ENCODE results near the gene COG7.

COG7 gene

DNA sequence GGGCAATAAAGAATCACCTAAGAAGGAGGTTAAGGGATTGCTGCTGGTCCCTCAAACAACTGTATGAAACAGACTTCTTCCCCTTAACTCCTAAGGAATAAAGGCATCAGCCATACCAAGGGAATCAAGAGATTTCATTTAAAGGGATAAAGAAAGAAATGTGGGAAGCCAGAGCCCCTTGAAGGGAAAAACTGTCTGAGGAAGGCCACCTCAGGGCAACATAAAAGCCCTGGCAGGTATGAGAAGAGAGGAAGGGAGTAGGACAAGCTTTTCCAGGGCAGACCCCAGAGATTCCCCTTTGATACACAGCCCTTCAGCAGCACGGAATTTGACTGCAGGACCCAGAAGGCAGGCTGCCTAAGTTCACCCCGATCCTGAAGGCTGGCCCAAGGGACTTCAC, 43.5 kb downstream of the COG7 start:
- H3K27ac ChIP-seq = no peak overlapping the region
- H2AFZ ChIP-seq (ENCODE audit: low read depth) = no peak overlapping the region
- no peak overlapping the region for H3K4me3 ChIP-seq (IDR thresholded peaks at IDR 0.05; ENCODE audit: insufficient read depth, low read depth, low read length)
- H3K4me2 ChIP-seq = no peak overlapping the region
- peaks cover 53% of the 10 kb centered on the region for H3K4me1 ChIP-seq (ENCODE audit: low read depth, poor library complexity, severe bottlenecking)
- TF ChIP-seq, protein P1, sequence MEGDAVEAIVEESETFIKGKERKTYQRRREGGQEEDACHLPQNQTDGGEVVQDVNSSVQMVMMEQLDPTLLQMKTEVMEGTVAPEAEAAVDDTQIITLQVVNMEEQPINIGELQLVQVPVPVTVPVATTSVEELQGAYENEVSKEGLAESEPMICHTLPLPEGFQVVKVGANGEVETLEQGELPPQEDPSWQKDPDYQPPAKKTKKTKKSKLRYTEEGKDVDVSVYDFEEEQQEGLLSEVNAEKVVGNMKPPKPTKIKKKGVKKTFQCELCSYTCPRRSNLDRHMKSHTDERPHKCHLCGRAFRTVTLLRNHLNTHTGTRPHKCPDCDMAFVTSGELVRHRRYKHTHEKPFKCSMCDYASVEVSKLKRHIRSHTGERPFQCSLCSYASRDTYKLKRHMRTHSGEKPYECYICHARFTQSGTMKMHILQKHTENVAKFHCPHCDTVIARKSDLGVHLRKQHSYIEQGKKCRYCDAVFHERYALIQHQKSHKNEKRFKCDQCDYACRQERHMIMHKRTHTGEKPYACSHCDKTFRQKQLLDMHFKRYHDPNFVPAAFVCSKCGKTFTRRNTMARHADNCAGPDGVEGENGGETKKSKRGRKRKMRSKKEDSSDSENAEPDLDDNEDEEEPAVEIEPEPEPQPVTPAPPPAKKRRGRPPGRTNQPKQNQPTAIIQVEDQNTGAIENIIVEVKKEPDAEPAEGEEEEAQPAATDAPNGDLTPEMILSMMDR (conservative IDR thresholded peaks at IDR 0.05; ENCODE audit: low read depth, low read length) = no peak
- no peaks in the 10 kb centered on the region for H3K79me2 ChIP-seq (ENCODE audit: insufficient read depth, low read depth)
- no peak overlapping the region for H3K9ac ChIP-seq
- no peaks in the 10 kb centered on the region for H4K20me1 ChIP-seq (ENCODE audit: insufficient read depth)
- H3K27me3 ChIP-seq (ENCODE audit: insufficient read depth, low read depth) = no peaks in the 10 kb centered on the region
- H3K36me3 ChIP-seq (ENCODE audit: insufficient read depth) = no peaks in the 10 kb centered on the region; the same call in 1 of the 2 replicates

DNA sequence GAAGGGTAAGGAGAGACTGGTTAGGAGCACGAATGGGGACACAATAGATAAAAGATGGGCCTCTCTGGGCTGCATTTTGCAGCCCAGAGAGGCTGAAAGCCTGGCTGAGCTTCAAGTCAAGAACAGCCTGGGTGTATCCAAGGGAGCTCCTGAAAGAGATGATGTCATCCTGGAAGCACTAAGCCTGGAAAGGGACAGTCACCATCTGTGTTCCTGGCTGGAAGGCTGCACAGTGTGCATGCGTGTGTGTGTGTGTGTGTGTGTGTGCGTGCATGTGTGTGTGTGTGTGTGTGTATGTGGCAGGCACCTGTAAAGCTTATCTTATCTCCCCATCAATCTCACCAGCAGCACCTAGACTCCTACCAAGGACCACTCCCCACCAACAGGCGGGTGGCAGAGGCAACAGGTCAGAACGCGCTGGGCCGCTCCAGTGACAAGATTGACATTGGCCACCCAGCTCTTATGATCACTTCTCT, 44.1 kb downstream of the COG7 start:
- Histone ChIP-seq H3K79me2 (ENCODE audit: insufficient read depth, low read depth) (no peaks in the 10 kb centered on the region), H3K36me3 (ENCODE audit: insufficient read depth) (no peaks in the 10 kb centered on the region; the same call in 1 of the 2 replicates), H3K4me1 (ENCODE audit: low read depth, poor library complexity, severe bottlenecking) (peaks cover 58% of the 10 kb centered on the region), H2AFZ (ENCODE audit: low read depth) (no peak overlapping the region), H4K20me1 (ENCODE audit: insufficient read depth) (no peaks in the 10 kb centered on the region), H3K4me3 (IDR thresholded peaks at IDR 0.05; ENCODE audit: insufficient read depth, low read depth, low read length) (no peak overlapping the region), H3K27me3 (ENCODE audit: insufficient read depth, low read depth) (no peaks in the 10 kb centered on the region), H3K4me2 (no peak overlapping the region), H3K9ac (no peak overlapping the region), H3K27ac (no peak overlapping the region)
- TF ChIP-seq, protein P1 (conservative IDR thresholded peaks at IDR 0.05; ENCODE audit: low read depth, low read length) = no peak

DNA sequence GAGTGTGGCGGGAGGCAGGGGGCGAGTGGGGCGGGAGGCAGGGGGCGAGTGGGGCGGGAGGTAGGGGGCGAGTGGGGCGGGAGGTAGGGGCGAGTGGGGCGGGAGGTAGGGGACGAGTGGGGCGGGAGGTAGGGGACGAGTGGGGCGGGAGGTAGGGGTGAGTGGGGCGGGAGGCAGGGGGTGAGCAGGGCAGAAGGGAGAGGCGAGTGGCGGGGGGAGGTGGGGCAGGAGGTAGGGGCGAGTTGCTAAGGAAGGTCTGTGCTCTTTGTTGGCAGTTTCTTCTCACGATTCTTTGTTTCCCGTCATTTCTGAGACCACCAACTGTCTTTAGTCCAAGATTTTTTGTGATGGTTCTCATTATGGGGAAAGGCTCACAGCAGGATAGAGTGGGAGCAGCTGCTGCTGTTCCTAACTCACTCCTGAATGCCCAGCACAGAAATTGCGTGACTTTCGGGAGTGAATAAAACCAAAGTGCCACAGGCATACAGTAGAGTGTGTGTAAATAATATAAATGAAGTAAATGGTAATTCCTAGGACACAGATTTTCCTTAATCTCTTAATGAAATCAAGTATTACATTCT, 44.7 kb downstream of the COG7 start:
- H3K4me2 ChIP-seq = no peak overlapping the region
- no peaks in the 10 kb centered on the region for H3K79me2 ChIP-seq (ENCODE audit: insufficient read depth, low read depth)
- no peaks in the 10 kb centered on the region for H3K27me3 ChIP-seq (ENCODE audit: insufficient read depth, low read depth)
- H3K9ac ChIP-seq = no peak overlapping the region
- H3K36me3 ChIP-seq (ENCODE audit: insufficient read depth) = no peaks in the 10 kb centered on the region; the same call in 1 of the 2 replicates
- H2AFZ ChIP-seq (ENCODE audit: low read depth) = no peak overlapping the region
- no peaks in the 10 kb centered on the region for H4K20me1 ChIP-seq (ENCODE audit: insufficient read depth)
- TF ChIP-seq, protein P1 (conservative IDR thresholded peaks at IDR 0.05; ENCODE audit: low read depth, low read length) = no peak
- H3K4me1 ChIP-seq (ENCODE audit: low read depth, poor library complexity, severe bottlenecking) = peaks cover 57% of the 10 kb centered on the region
- no peak overlapping the region for H3K27ac ChIP-seq
- H3K4me3 ChIP-seq (IDR thresholded peaks at IDR 0.05; ENCODE audit: insufficient read depth, low read depth, low read length) = no peak overlapping the region

DNA sequence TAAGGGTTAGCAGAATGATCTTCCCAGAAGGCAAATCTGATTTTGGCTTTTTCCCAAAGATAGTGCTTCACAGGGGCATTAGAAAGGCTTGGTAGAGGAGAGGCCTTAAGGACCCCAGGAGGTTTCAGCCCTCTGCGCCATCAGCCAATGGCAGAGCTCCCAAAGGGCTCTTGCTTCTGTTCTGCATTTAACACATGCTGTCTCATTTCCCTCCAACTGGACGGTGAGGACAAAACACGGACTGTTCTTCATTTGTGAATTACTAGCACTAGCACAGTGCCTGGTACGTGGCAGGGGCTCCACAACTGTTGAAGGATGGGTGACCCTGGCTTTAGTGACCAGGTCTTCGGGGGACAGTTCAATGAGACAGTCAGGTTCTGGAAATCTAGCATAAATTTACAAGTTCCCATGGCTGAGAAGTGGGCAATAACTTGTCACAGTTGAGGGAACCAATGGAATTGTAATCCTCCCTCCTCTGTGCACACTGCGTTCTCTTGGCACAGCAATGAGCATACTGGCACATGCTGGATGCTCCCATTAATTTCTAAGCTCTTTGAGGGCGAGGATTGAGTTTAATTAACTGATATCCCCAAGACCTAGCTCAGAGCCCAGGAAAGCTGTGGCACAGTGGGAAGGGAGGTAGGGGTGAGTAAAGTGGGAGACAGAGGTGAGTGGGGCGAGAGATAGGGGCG, 45.4 kb downstream of the COG7 start:
- Histone ChIP-seq H3K9ac (peak overlapping the region; percentile 6; the same call in 1 of the 2 replicates), H3K79me2 (ENCODE audit: insufficient read depth, low read depth) (no peaks in the 10 kb centered on the region), H3K4me3 (IDR thresholded peaks at IDR 0.05; ENCODE audit: insufficient read depth, low read depth, low read length) (no peak overlapping the region), H3K4me1 (ENCODE audit: low read depth, poor library complexity, severe bottlenecking) (peaks cover 63% of the 10 kb centered on the region), H3K27me3 (ENCODE audit: insufficient read depth, low read depth) (no peaks in the 10 kb centered on the region), H2AFZ (ENCODE audit: low read depth) (peak overlapping the region; percentile 0; the same call in 1 of the 2 replicates), H3K4me2 (peak overlapping the region; percentile 89), H3K27ac (peak overlapping the region; percentile 92), H3K36me3 (ENCODE audit: insufficient read depth) (no peaks in the 10 kb centered on the region; the same call in 1 of the 2 replicates), H4K20me1 (ENCODE audit: insufficient read depth) (no peaks in the 10 kb centered on the region)
- TF ChIP-seq, protein P1 (conservative IDR thresholded peaks at IDR 0.05; ENCODE audit: low read depth, low read length) = no peak
